ENCODE measurements around the gene DCUN1D2.

DCUN1D2 gene

DNA sequence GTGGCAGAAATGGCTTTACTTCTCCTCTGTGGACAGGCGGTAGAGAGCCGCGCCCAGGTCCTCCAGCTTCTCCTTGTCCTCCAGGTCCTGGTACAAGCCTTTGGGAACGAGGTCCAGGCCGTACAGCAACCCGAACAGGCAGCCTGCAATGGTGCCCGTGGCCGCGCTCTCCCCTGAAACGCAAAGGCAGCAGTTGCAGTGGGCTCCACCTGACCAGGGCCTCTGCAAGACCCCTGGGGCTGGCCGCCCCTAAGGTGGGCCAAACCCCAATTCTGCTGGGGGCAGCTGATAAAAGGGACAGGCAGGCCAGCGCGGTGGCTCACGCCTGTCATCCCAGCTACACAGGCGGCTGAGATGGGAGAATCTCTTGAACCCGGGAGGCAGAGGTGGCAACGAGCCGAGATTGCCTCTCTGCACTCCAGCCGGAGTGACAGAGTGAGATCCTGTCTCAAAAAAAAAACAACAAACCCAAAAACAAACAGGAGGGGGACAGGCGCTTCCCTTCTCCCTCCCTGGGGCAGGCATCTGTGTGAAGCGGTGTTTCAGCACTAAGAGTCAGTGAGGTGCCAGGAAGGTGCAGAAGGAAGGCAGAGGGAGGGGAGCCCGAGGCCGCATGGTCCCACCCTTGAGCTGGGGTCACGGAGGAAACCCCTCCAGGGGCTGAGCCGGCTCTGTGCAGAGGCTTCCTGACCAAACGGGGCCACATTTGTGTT, 67.5 kb downstream of the DCUN1D2 start:
- DNase-seq (ENCODE audit: low read depth) = no peak

DNA sequence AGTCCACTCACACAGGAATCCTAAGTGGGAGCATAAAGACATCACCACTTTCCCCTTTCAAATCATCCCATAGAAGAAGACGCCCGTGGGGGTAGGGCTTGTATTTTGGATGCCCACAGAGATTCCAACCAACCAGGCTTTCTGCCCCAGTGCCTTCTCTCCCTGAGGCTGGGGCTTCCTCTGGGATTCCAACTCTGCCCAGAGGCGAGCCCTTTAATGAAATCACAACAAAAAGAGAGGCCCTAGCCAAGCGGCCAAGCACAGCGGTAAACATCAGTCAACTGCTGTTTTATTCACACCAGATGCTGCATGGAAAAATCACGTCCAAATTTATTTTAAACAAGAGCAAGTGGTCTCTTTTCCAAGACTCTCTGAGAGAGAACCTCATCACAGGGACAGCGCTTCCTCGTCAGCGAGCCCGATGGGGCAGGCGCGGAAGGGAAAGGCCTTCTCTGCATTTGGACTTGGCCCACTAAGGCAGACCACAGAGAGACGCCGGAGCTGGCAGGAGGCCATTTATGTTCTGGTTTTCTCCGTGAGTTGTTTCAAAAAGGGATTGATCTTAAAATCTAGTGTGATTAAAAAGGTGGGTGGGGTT, 68.7 kb downstream of the DCUN1D2 start:
- DNase-seq (ENCODE audit: low read depth) = peak; percentile 11

DNA sequence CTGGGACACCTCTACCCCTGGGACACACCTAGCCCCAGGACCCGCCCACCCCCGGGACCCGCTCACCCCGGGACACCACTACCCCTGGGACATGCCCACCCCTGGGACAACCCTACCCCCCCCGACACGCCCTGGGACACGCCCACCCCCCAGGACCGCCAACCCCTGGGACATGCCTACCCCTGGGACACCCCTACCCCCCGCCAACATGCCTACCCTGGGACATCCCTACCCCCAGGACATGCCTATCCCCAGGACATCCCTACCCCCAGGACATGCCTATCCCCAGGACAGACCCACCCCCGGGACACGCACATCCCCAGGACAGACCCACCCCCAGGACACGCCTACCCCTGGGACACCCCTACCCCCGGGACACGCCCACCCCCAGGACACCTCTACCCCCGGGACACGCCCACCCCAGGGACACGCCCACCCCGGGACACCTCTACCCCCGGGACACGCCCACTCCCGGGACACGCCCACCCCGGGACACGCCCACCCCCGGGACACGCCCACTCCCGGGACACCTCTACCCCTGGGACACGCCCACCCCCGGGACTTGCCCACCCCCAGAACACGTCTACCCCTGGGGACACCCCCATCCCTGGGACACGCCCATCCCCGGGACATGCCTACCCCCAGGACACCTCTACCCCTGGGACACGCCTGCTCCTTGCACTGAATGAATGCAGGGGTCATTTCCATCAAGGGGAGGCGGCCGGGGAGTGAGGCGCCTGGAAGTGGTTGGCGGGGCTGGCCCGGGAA, 69.5 kb downstream of the DCUN1D2 start:
- DNase-seq (ENCODE audit: low read depth) = no peak

DNA sequence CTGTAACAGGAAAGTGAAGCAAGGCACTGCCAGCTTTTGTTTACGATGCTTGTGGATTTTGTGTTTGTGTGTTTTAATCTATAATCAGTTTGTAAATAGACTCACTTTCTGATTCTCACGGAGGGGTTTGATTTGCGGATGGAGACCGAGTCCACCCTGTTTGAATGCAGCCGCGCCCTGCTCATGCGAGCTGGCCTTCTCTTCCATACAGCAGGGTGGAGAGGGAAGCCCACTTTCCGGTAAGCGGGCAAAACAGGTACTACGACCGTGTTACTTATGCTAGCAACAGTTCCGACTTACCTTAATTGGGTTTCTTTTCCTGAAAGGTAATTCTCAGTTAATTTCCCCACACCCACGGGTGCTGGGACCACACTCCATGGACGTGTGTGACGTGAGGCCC, 70.3 kb downstream of the DCUN1D2 start:
- no peak for DNase-seq (ENCODE audit: low read depth)

DNA sequence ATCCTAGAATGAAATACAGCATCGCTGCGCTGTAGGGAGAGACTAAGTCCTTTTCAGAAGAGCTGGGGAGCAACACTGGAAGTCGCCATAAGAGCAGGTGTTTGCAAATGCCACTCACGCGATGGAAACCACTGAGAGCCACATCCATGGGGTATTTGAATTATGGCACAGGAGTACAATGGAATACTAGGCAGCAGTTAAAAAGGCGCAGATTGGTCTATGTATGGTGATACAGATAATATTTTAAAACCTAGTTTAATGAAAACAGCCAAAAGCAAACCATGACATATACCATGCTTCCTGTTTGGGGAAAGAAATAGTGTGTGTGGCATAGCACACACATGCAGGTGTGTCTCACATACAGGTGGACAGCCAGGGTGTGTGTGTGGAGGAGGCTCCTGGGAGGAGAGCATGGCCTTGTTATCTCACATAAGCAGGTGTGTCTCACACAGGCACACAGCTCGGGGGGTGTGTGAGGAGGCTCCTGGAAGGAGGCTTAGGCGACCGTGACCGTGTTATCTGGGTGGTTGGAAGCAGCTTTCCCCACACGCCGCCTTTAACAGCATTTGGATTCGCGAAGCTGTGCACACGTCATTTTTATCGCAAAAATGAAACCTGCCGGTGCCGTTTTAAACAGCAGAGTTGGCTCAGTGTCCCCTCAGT, 70.8 kb downstream of the DCUN1D2 start:
- DNase-seq (ENCODE audit: low read depth) = no peak

DNA sequence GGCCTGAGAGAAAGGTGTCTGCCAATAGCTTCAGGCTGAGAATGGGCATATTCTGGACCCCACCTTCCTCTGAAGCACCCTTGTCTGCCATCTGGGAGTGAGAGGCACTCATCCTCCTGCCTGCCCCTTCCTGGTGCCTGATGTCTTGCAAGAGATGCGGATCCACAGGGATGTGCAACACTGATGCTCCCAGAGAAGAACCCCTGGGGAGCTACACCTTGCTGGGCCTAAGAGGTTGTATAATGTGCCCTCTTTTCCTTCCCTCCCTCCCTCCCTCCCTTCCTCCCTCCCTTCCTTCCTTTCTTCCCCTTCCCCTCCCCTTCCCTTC, 71.8 kb downstream of the DCUN1D2 start:
- no peak for DNase-seq (ENCODE audit: low read depth)

DNA sequence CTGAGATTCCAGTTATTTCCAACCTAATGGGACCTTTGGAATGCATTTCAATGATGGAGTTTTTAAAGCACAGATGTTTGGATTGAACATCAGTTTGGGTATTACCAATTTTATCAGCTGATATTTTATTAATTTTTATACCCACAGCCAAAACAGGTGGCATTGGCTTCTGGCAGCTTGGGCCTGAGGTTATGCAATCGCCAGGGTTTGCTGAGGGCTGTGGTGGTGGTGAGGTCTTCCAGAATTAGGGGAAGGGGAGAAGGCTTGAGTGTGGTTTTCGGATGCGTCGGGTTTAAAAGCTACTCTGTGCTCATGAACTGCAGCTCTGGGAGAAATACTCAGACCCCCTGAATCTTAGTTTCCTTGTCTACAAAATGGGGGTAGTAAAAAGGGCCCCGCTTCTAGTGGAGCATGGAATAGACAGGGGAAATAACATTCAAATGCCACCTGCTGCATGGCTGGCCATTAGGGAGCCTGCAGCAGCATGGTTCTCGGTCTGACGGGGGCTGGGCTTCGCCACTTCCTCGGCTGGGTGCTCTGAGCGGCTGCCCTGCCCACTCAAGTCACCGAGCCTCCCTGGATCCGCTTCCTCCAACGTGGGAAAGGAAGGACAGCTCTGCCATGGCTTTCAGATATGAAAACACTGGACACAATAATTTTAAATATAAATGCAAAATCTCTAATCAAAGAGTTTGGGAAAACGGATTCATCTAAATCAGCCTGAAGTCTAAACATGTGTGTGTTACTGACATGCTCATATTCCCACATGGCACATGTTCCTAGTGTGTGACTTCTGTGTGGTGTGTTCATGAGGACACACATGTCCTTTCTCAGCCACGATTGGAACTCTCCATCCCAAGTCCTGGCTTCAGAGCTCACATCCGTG, 72.4 kb downstream of the DCUN1D2 start:
- DNase-seq (ENCODE audit: low read depth) = no peak

DNA sequence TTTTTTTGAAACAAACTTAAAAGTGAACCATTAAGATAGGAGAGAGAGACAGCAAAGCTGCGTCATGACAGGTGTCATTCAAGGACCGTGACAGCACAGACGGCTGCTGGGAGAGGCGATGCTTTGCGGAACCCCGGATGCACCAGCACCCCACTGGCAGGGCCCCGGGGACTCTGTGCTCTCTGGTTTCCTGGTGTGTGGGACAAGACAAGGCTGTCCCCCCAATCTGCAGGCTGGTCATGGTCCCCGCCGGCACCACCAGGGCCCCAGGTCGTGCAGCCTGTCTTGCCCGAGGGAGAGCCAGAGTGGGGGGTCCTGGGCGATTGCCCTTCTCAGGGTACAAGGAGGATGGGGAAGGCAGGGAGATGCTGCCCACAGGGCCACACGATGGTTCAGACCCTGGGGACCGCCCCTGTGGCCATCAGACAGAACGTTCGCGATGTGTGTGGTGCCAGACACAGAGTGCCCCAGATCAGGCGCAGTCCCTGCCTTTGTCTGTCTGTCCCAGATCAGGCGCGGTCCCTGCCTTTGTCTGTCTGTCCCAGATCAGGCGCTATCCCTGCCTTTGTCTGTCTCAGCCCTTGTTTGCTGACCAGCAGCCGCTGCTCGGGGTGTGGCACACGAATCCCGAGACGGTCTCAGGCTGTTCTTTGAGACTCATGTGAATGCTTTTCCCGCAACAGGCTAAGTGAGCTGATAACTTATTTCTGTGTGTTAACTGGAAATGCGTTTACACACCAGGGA, 73.3 kb downstream of the DCUN1D2 start:
- DNase-seq (ENCODE audit: low read depth) = no peak

DNA sequence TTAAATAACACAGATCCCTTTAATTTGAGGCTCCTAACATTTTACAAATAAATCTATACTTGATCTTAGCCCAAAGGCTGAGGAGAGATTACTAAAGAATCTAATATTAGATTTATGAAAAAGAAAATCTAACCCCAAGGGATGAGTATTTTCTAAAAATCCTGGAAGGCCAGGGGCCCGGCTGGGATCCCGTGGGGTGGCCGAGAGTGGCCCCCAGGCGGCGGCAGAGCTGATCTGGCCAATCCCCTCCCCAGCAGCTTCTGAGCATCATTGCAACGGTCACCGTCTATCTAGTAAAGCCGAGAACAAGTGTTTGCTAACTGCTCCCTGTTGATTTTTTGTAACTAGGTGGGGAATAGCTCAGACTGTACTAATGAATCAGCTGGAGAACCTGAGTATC, 74.7 kb downstream of the DCUN1D2 start:
- no peak for DNase-seq (ENCODE audit: low read depth)

DNA sequence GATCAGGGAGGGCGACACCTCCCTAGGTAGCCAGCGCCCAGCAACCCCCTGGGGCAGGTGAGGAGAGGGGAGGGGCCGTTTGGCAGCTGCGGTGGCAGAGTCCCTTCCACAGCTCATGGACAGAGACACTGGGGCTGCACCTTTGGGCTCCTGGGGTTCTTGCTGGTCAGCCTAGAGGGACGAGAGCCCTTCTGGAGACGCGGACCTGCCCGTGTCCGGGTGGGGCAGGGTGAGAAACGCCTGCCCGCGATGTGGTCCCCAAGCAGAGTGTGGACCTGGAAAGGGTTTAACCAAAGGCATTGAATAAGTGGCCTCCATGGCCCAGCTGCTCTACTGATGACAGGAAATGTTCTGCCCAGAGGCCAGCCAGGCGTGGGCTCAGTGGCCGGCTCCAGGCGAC, 75.5 kb downstream of the DCUN1D2 start:
- DNase-seq (ENCODE audit: low read depth) = no peak

DNA sequence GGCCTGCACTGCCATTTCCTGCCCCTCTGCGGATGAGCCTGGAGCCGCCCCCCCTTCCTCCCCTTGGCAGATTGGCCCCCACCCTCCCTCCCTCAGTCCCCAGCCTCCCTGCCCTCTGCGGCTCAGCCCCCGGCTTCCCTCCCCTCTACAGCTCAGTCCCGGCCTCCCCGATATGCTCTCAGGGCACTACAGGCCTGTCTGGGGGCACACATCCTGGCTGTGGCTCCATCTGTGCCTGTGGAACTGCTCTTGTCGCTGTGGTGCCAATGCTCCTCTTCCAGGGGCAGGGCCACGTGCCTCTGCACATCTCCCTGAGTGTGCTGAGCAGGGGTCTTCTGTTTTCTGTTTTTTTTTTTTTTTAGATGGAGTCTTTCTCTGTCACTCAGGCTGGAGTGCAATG, 76.2 kb downstream of the DCUN1D2 start:
- DNase-seq (ENCODE audit: low read depth) = no peak

DNA sequence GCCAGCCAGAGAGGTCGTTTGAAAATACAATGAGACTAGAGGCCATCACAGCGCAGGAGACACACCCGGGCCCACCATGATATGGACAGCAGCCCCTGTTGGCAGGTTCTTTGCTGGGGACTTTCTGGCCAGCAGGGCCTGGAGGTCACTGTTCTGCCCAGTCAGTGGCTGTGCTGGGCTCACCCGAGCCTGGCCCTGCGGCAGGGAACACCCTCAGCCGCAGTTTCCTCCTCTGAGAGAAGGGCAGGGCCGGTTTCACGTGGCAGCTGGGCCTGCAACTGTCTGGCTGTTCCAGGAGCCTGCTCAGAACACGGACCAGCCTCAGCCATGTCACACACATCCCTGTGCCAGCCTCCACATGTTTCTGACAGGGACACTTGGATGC, 76.6 kb downstream of the DCUN1D2 start:
- DNase-seq (ENCODE audit: low read depth) = peak; percentile 8

DNA sequence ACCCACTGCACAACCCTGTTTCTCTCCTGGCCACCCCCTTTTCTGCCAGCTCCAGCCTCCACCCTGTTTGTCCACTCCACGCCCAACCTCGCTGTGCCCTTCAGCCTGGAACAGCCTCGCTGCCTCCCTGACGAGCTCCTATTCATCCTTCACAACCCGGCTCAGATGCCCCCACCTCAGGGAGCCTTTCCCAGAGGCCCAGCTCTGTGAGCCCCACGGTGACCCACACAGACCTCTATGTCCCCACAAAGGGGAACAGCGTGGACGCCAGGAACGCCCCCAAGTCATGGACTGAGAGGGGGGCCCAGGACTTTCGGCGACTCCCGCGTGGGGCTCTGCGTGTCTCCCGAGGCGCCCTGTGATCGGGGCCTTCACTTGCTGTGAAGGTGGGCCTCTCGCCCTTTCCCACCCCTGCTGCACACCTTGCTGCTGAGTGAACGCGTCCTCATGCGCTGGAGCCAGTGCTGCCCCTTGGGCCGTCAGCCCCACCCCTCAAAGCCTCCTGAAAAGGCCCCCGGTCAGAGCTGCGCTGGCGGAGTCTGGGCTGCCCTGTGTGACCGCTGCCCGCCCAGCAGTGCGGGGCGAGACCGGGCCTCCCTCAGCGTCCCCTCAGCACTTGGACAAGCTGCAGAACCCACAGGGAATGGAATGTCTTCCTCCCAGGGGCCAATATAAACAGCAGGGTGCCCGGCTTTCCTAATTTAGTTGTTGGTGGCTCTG, 77.2 kb downstream of the DCUN1D2 start:
- DNase-seq (ENCODE audit: low read depth) = no peak

DNA sequence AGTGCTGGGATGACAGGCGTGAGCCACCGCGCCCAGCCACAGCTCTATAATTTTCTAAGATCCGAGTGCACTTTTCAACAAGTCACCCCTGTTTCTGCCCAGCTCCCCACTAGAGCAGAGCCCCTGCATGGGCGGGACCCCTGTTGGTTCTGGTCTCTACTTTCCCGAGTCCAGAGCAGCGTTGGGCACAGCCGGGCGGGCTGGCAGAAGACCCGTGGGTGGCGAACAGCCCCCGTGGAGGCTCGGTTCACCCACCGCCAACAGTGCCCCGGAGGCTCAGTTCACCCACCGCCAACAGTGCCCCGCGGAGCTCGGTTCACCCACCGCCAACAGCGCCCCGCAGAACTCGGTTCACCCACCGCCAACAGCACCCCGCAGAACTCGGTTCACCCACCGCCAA, 78.1 kb downstream of the DCUN1D2 start:
- DNase-seq (ENCODE audit: low read depth) = no peak

DNA sequence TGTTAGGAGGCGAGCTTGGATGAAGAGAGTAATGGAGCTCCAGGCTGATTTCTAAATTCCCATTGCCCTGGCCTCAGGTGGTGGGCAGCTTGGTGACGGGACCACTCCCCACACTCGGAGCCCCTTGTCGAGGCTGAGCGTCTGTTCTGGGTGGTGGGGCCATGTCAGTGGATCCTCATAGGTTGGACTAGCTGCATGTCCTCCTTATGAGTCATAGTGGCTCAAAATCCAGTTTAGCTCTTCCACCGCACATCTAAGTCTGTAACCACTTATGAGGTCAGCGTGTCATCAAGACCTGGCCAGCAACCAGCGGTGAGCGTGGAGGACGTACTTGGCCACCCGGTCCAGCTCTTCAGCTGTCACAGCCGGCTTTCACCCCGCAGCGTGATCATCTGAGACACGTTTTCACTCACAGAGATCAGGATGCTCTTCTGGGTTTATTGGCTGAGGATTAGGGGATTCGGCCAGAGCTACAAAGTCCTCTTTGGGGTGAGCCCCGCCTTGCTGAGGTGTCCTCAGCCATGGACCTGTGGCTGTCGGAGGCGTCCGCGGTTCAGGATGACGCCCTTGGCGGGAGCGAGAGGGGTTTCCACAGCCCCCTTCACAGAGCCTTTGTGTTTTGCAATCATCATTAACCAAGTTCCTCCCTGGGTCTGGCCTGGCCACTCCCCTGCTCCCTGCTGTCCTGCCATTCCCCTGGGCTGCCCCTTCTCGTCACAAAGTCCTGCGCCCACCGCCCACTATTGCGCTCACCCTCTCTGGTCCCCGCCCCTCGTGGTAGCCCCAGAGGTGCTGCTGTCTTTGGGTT, 79.1 kb downstream of the DCUN1D2 start:
- DNase-seq (ENCODE audit: low read depth) = peak; percentile 84

DNA sequence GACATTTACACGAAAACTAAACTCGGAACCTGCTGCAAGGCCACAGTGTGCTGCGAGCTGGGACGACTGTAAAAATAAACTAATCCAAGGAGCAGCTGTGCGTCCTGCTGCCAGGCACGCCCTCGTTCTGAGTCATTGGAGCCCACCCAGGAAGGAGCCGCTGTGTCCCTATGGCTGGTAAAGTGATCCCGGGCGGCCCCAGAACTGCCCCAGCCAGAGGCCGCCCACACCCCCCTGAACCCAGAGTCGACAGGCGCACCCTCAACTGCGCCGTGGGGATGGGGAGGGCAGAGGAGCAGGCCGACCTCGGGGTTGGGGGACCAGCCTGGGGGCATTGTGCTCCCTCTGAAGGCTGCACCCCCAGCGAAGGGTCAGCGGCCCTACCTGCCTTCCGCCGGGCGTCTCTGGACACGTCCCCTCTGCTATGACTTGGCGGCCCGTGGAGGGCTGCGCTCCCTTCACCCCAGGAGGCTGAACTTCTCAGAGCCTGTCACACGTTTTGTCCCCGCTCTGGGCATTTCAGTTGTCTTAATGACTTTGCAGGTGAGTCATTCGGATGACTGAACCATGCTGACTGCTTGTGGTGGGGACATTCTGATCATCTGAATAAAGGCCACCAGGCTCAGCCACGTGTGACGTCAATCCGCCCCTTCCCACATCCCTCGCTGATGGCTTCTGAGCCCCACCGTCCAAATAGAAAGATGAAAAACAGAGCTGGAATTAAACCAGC, 79.9 kb downstream of the DCUN1D2 start:
- DNase-seq (ENCODE audit: low read depth) = peak; percentile 52

DNA sequence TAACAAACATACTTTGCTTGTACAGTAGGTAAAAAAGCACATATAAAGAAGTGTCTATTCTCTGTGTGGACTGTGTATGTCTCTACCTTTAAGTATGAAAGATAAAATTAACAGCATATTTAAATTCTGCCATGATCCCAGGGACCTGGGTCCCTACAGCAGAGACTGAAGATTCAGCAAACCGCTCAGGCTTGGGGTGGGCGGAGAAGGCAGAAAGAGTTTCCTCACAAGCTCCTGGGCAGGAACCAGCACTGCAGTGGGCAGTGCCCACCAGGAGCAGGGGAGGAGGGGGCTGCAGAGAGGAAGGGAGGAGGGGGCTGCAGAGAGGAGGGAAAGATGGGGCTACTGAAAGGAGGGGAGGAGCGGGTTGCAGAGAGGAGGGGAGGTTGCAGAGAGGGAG, 81.9 kb downstream of the DCUN1D2 start:
- no peak for DNase-seq (ENCODE audit: low read depth)

DNA sequence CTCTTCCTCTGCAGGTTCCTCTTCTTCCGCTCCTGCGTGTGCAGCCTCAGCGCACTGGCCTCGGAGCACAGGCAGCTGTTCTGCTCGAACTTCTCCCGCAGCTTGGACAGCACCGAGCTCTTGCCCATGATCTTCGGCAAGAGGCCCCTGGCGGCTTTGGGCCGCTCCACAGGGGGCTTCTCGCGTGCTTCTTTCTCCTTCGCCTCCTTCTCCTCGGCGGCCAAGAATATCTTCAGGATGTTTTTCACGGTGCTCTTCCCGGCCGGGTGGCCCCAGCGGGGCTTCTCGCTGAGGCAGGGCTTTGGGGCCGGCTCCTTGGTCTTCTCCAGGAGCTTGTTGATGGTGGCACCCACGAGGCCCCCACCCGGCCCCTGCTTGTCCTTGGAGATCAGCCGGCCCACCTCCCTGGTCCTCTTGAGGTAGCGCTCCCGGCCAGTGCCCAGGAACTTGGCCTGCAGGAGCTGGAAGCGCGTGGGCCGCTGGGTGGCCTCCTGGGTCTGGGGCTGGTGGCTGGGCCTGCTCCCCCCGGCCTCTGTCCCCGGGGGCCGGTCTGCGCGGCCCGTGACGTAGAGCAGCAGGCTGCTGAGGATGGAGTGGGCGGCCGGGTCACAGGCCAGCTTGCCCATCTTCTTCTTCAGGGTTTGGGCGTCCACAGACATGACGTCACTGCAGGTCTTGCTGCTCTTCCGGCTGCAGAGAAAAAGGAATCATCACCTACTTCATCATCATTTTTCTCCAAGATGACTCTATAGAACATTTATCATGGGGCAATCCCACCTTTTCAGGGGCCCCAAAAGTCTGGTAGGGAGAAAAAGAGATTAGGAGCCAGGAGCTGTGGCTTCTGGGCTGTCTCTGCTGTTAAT, 82.7 kb downstream of the DCUN1D2 start:
- DNase-seq (ENCODE audit: low read depth) = no peak

All from stromal cell of bone marrow (primary cell).